ENCODE results near the gene PAGR1.

DNA sequence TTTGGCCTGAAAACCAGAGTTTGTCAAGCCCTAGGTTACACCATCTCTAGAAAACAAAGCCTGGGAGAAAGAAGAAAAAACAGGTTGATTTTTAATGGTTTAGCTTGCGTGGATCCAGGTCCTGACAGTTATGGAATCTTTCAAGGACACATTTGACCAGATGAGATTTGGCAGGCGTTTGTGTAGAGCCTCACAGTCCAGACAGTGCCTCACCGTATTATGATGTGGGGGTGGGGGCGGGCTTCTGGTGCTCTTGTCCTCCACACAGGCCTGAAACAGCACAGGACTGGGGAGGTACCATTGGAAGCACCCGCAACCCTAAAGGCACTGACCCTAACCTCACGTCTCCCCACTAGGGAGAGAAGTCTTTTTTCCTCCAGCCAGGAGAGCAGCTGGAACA lies 23.9 kb downstream of the PAGR1 start:
- TF ChIP-seq POLR2AphosphoS5 (IDR thresholded peaks at IDR 0.05; ENCODE audit: low read depth, low read length) (no peak), POLR2A (IDR thresholded peaks at IDR 0.05; ENCODE audit: low read depth, low read length) (no peak), TAF1 (IDR thresholded peaks at IDR 0.05; ENCODE audit: borderline replicate concordance, low read depth, low read length) (no peak)

Data from GM12892 (cell line).